Gastroesophageal sphincter (tissue), 4 donors: ENCODE measurements around the gene TMPRSS9. TPM values are rescaled to one million over a fixed set of nuclear protein-coding genes. Genes with fewer than 3 reads are reported as not detected.

Experiments
- ATAC-seq: fragments of 150-250 bp; one replicate; pipeline ENCODE4 v1.9.1; 2016; ENCODE audit warnings: mild to moderate bottlenecking, moderate library complexity
- H3K27ac ChIP-seq, 4 donors: fragments of 200-600 bp; sonication (generic) in 3 of 4; 1 replicate in 3 of 4; 2 replicates in 1 of 4; pipeline ENCODE4 v1.5.1; 2016 to 2019
- H3K27me3 ChIP-seq: fragments of 200-600 bp; sonication (generic); one replicate; pipeline ENCODE4 v1.5.1; 2019
- H3K36me3 ChIP-seq, 2 donors: fragments of 200-600 bp; sonication (generic); one replicate each; pipeline ENCODE4 v1.5.1; 2019; ENCODE audit warnings: control low read depth in 1 of 2
- H3K4me1 ChIP-seq, 3 donors: fragments of 200-600 bp; sonication (generic); 1 replicate in 2 of 3; 2 replicates in 1 of 3; pipeline ENCODE4 v1.5.1; 2016 to 2019; ENCODE audit warnings: control low read depth in 2 of 3
- H3K4me3 ChIP-seq, 2 donors: fragments of 200-600 bp; sonication (generic); one replicate each; pipeline ENCODE4 v1.5.1; 2019; ENCODE audit warnings: mild to moderate bottlenecking in 1 of 2, moderate library complexity in 1 of 2
- H3K9me3 ChIP-seq, 3 donors: fragments of 200-600 bp; sonication (generic); one replicate each; pipeline ENCODE4 v1.5.1; 2017 to 2019; ENCODE audit warnings: control low read depth in 2 of 3
- EP300 ChIP-seq: sonication (generic); formaldehyde crosslinking; IDR thresholded peaks from one replicate; pipeline ENCODE4 v1.6.1; 2017; ENCODE audit warnings: antibody characterized with exemption, mild to moderate bottlenecking
- POLR2A ChIP-seq, 2 donors: fragments of 450-650 bp; IDR thresholded peaks; one replicate each; pipeline ENCODE4 v1.6.1; 2017; ENCODE audit warnings: antibody characterized with exemption in 2 of 2, mild to moderate bottlenecking in 2 of 2, moderate library complexity in 1 of 2
- POLR2AphosphoS5 ChIP-seq: sonication (generic); formaldehyde crosslinking; IDR thresholded peaks from one replicate; pipeline ENCODE4 v1.6.1; 2017; ENCODE audit warnings: antibody characterized with exemption
- WGBS, 2 donors: methylation state at CpG; one replicate each; pipeline ENCODE4 v1.1.5; 2018; ENCODE audit warnings: low coverage in 1 of 2; 5-methylcytosine and 5-hydroxymethylcytosine counted together
- total RNA-seq, 4 donors: library from RNA; depleted of rRNA; stranded (reverse); fragments of >200 nt; gene quantifications; one replicate each; pipeline ENCODE4 v1.1.0, GENCODE V29; 2016
- TF ChIP-seq, protein P1 (sequence below), 4 experiments: fragments of 200-600 bp in 2 of 4; fragments of 450-650 bp in 2 of 4; sonication (generic) in 1 of 4; IDR thresholded peaks; one replicate each; pipeline ENCODE4 v1.5.1; 2017 to 2019; ENCODE audit warnings: antibody characterized with exemption in 4 of 4, mild to moderate bottlenecking in 2 of 4, moderate library complexity in 2 of 4

The TMPRSS9 gene
- total RNA-seq, 4 donors from 2014 or later, result 0.54 TPM; not detected in 3

- no peak for TF ChIP-seq POLR2AphosphoS5
- TF ChIP-seq POLR2A (IDR thresholded peaks at IDR 0.05), result no peak
- TF ChIP-seq EP300, result no peak
- TF ChIP-seq, protein P1, sequence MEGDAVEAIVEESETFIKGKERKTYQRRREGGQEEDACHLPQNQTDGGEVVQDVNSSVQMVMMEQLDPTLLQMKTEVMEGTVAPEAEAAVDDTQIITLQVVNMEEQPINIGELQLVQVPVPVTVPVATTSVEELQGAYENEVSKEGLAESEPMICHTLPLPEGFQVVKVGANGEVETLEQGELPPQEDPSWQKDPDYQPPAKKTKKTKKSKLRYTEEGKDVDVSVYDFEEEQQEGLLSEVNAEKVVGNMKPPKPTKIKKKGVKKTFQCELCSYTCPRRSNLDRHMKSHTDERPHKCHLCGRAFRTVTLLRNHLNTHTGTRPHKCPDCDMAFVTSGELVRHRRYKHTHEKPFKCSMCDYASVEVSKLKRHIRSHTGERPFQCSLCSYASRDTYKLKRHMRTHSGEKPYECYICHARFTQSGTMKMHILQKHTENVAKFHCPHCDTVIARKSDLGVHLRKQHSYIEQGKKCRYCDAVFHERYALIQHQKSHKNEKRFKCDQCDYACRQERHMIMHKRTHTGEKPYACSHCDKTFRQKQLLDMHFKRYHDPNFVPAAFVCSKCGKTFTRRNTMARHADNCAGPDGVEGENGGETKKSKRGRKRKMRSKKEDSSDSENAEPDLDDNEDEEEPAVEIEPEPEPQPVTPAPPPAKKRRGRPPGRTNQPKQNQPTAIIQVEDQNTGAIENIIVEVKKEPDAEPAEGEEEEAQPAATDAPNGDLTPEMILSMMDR (IDR thresholded peaks at IDR 0.05), result no peak
- Histone ChIP-seq H3K27ac (no peak overlapping the region), H3K4me3 (no peak overlapping the region), H3K27me3 (no peaks in the 10 kb centered on the region), H3K4me1 (peaks cover 0 to 6% (median 0%) of the 10 kb centered on the region in 3 donors), H3K36me3 (peaks cover 0 to 42% of the 10 kb centered on the region in 2 donors), H3K9me3 (peaks cover 0 to 10% (median 0%) of the 10 kb centered on the region in 3 donors)
- ATAC-seq, result no peak
- WGBS, 2 donors, result 66 to 67% methylated on average over 4 to 6 of the region's 12 CpGs
Measured at GRCh38 chr19:2320049-2320448, 40.0 kb upstream of the TMPRSS9 start.

DNA sequence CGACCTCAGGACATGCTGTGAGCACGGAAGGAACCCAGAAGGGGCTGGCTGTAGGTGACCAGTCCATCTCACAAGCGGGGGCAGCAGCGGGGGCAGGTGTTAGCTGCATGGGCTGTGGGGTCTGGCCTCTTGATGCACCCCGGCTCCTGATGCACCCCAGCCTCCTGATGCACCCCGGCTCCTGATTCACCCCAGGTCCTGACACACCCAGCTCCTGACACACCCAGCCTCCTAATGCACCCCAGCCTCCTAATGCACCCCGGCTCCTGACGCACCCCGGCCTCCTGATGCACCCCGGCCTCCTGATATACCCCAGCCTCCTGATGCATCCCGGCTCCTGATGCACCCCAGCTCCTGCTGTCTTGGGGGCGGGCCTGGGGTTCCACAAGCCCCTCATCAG, 39.1 kb upstream of the TMPRSS9 start:
- TF ChIP-seq EP300, result no peak
- no peak for TF ChIP-seq POLR2A (IDR thresholded peaks at IDR 0.05)
- TF ChIP-seq POLR2AphosphoS5, result no peak
- TF ChIP-seq, protein P1 (IDR thresholded peaks at IDR 0.05), result no peak
- H3K27ac ChIP-seq, result no peak overlapping the region
- peaks cover 0 to 51% of the 10 kb centered on the region in 2 donors for H3K36me3 ChIP-seq
- peaks cover 0 to 13% (median 0%) of the 10 kb centered on the region in 3 donors for H3K4me1 ChIP-seq
- WGBS, 2 donors, result 40% methylated on average over 1 of the region's 12 CpGs; no CpG with 5 or more reads in 1 of the 2 donors
- ATAC-seq, result no peak
- peaks cover 0 to 1% (median 0%) of the 10 kb centered on the region in 3 donors for H3K9me3 ChIP-seq
- no peaks in the 10 kb centered on the region for H3K27me3 ChIP-seq
- H3K4me3 ChIP-seq, result no peak overlapping the region

- 87% methylated on average over 9 of the region's 39 CpGs; no CpG with 5 or more reads in 1 of the 2 donors for WGBS, 2 donors
- H3K36me3 ChIP-seq, result peaks cover 0 to 52% of the 10 kb centered on the region in 2 donors
Measured at GRCh38 chr19:2321565-2322283, 38.3 kb upstream of the TMPRSS9 start.

DNA sequence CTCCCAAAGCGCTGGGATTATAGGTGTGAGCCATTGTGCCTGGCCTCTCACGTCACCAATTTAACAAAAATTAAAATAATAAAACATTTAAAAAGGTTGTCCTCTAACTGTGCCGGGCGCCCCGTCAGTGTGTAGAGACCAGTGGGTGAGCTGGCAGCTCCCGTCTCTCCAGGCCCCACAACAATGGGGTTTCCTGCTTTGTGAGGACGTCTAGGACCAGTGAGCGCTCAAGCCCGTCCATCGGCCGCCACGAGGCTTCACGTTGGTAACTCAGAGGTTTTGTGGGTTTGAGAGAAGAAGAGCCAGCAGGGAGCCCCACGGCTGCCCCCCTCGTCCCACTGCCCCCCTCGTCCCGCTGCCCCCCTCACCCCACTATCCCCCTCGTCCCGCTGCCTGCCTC, 36.4 kb upstream of the TMPRSS9 start:
- no peak for ATAC-seq
- Histone ChIP-seq H3K36me3 (peaks cover 0 to 52% of the 10 kb centered on the region in 2 donors), H3K27me3 (no peaks in the 10 kb centered on the region), H3K4me1 (peaks cover 0 to 27% (median 14%) of the 10 kb centered on the region in 3 donors), H3K9me3 (no peaks in the 10 kb centered on the region), H3K4me3 (no peak overlapping the region), H3K27ac (no peak overlapping the region)
- TF ChIP-seq, protein P1 (IDR thresholded peaks at IDR 0.05), result no peak
- TF ChIP-seq POLR2AphosphoS5 (no peak), POLR2A (IDR thresholded peaks at IDR 0.05) (no peak), EP300 (no peak)
- WGBS, 2 donors, result 96% methylated on average over 12 of the region's 19 CpGs; no CpG with 5 or more reads in 1 of the 2 donors

More at GRCh38 chr19:2321565-2322283, 38.3 kb upstream of the TMPRSS9 start:
- no peak overlapping the region for H3K4me3 ChIP-seq
- H3K4me1 ChIP-seq, result peaks cover 0 to 21% (median 2%) of the 10 kb centered on the region in 3 donors
- TF ChIP-seq POLR2AphosphoS5 (no peak), EP300 (no peak), POLR2A (IDR thresholded peaks at IDR 0.05) (no peak)
- TF ChIP-seq, protein P1 (IDR thresholded peaks at IDR 0.05), result no peak
- no peak for ATAC-seq
- no peak overlapping the region for H3K27ac ChIP-seq
- H3K27me3 ChIP-seq, result no peaks in the 10 kb centered on the region
- H3K9me3 ChIP-seq, result no peaks in the 10 kb centered on the region
